ENCODE data around the gene CALHM5. TPM values are rescaled to one million over a fixed set of nuclear protein-coding genes. Genes with fewer than 3 reads are reported as not detected.

Gene CALHM5
- 1 to 10 TPM in 3 of 4 donors, under 1 TPM in 1; 0.89 to 5.9 (median 1.4) TPM for total RNA-seq

- DNase-seq (ENCODE audit: low spot score in 2 of 2): no peak
These were observed at the start of gene CALHM5 for GRCh38 chr6:116511424-116512110. CALHM5 (plus strand) TSS chr6:116511639; CDS start chr6:116511697, 58 bp downstream.

GRCh38 chr6:116461932-116462885, 49.2 kb upstream of the CALHM5 start:
- no peaks in the 10 kb centered on the region for H3K36me3 ChIP-seq
- TF ChIP-seq POLR2AphosphoS5 (IDR thresholded peaks at IDR 0.05) (no peak), EP300 (IDR thresholded peaks at IDR 0.05) (no peak), POLR2A (IDR thresholded peaks at IDR 0.05) (no peak)
- TF ChIP-seq, protein P1, sequence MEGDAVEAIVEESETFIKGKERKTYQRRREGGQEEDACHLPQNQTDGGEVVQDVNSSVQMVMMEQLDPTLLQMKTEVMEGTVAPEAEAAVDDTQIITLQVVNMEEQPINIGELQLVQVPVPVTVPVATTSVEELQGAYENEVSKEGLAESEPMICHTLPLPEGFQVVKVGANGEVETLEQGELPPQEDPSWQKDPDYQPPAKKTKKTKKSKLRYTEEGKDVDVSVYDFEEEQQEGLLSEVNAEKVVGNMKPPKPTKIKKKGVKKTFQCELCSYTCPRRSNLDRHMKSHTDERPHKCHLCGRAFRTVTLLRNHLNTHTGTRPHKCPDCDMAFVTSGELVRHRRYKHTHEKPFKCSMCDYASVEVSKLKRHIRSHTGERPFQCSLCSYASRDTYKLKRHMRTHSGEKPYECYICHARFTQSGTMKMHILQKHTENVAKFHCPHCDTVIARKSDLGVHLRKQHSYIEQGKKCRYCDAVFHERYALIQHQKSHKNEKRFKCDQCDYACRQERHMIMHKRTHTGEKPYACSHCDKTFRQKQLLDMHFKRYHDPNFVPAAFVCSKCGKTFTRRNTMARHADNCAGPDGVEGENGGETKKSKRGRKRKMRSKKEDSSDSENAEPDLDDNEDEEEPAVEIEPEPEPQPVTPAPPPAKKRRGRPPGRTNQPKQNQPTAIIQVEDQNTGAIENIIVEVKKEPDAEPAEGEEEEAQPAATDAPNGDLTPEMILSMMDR (IDR thresholded peaks at IDR 0.05): no peak
- peak; percentile 71 to 76 for DNase-seq (ENCODE audit: low spot score in 2 of 2)
- H3K27me3 ChIP-seq: peaks cover 34% of the 10 kb centered on the region
- H3K4me1 ChIP-seq: peaks cover 11% of the 10 kb centered on the region
- peak overlapping the region; percentile 47 for H3K4me3 ChIP-seq
- H3K9me3 ChIP-seq: no peaks in the 10 kb centered on the region
- 24% methylated on average over 32 of the region's 84 CpGs for WGBS
- peak overlapping the region; percentile 1 for H3K27ac ChIP-seq

More at GRCh38 chr6:116511424-116512110, at the start of gene CALHM5:
- peak within 1 kb of the TSS; percentile 88 for H3K27ac ChIP-seq
- H3K4me3 ChIP-seq: peak within 1 kb of the TSS; percentile 33
- no peaks in the 10 kb centered on the region for H3K4me1 ChIP-seq
- no peaks in the 10 kb centered on the region for H3K27me3 ChIP-seq
- 52% methylated on average over 10 of the region's 10 CpGs for WGBS
- no peaks in the 10 kb centered on the region for H3K9me3 ChIP-seq
- H3K36me3 ChIP-seq: no peaks in the 10 kb centered on the region
- TF ChIP-seq, protein P1 (IDR thresholded peaks at IDR 0.05): peak; percentile 13 to 41
- TF ChIP-seq EP300 (IDR thresholded peaks at IDR 0.05) (no peak), POLR2AphosphoS5 (IDR thresholded peaks at IDR 0.05) (peak in 2 of 3 donors; percentile 5 to 40), POLR2A (IDR thresholded peaks at IDR 0.05) (no peak)

- 91% methylated on average over 4 of the region's 4 CpGs for WGBS
- Histone ChIP-seq H3K9me3 (no peaks in the 10 kb centered on the region), H3K4me1 (peaks cover 11% of the 10 kb centered on the region), H3K27me3 (peaks cover 34% of the 10 kb centered on the region), H3K36me3 (no peaks in the 10 kb centered on the region), H3K4me3 (no peak overlapping the region), H3K27ac (no peak overlapping the region)
- no peak for DNase-seq (ENCODE audit: low spot score in 2 of 2)
- TF ChIP-seq POLR2A (IDR thresholded peaks at IDR 0.05) (no peak), POLR2AphosphoS5 (IDR thresholded peaks at IDR 0.05) (no peak), EP300 (IDR thresholded peaks at IDR 0.05) (no peak)
- TF ChIP-seq, protein P1 (IDR thresholded peaks at IDR 0.05): no peak
These were observed 48.1 kb upstream of the CALHM5 start for GRCh38 chr6:116463301-116463700.

GRCh38 chr6:116465246-116465645, 46.2 kb upstream of the CALHM5 start:
- no peak for DNase-seq (ENCODE audit: low spot score in 2 of 2)
- TF ChIP-seq POLR2AphosphoS5 (IDR thresholded peaks at IDR 0.05) (no peak), EP300 (IDR thresholded peaks at IDR 0.05) (no peak), POLR2A (IDR thresholded peaks at IDR 0.05) (no peak)
- TF ChIP-seq, protein P1 (IDR thresholded peaks at IDR 0.05): no peak
- H3K27ac ChIP-seq: no peak overlapping the region

More at GRCh38 chr6:116465246-116465645, 46.2 kb upstream of the CALHM5 start:
- peaks cover 28% of the 10 kb centered on the region for H3K27me3 ChIP-seq
- no peaks in the 10 kb centered on the region for H3K36me3 ChIP-seq
- 57% methylated on average over 5 of the region's 5 CpGs for WGBS
- no peak overlapping the region for H3K4me3 ChIP-seq
- no peaks in the 10 kb centered on the region for H3K9me3 ChIP-seq
- H3K4me1 ChIP-seq: peaks cover 11% of the 10 kb centered on the region
